Hematopoietic multipotent progenitor cell treated with erythropoietin and hydrocortisone succinate and interleukin-3 and kit ligand, for 15 days (in vitro differentiated cells): ENCODE measurements around the gene TOR2A.
A peak's percentile ranks its signal among the peaks of the same experiment; 100 is the strongest.

Experiments used
- DNase-seq: peaks from one replicate; pipeline ENCODE4 v3.0.0-alpha.2; 2015; ENCODE audit warnings: low spot score

The TOR2A gene

GRCh38 chr9:127720031-127720864, 14.8 kb downstream of the TOR2A start:
- no peak for DNase-seq

- no peak for DNase-seq
Measured at GRCh38 chr9:127717766-127718165, 17.3 kb downstream of the TOR2A start.

GRCh38 chr9:127716412-127716811, 18.7 kb downstream of the TOR2A start:
- DNase-seq, result no peak

GRCh38 chr9:127715470-127716337, 19.4 kb downstream of the TOR2A start, which contains the start of the genes PTRH1 and TTC16:
Gene PTRH1, minus strand, starts transcription at chr9:127715663. Its CDS starts 24 bp downstream, at chr9:127715639.
Gene TTC16, plus strand, starts transcription at chr9:127716079. Its CDS starts 67 bp downstream, at chr9:127716146.
- DNase-seq, result peak; percentile 98

GRCh38 chr9:127714951-127715469, 20.1 kb downstream of the TOR2A start:
- DNase-seq, result no peak

GRCh38 chr9:127714020-127714750, 20.9 kb downstream of the TOR2A start:
- no peak for DNase-seq

GRCh38 chr9:127712867-127713266, 22.2 kb downstream of the TOR2A start:
- DNase-seq, result no peak

GRCh38 chr9:127712371-127712770, 22.7 kb downstream of the TOR2A start:
- no peak for DNase-seq

- no peak for DNase-seq
Measured at GRCh38 chr9:127711831-127712274, 23.2 kb downstream of the TOR2A start.

GRCh38 chr9:127711226-127711701, 23.8 kb downstream of the TOR2A start:
- no peak for DNase-seq

GRCh38 chr9:127710204-127710783, 24.8 kb downstream of the TOR2A start:
- DNase-seq, result no peak

GRCh38 chr9:127708952-127709587, 26.0 kb downstream of the TOR2A start:
- DNase-seq, result no peak

- DNase-seq, result no peak
Measured at GRCh38 chr9:127707766-127708165, 27.3 kb downstream of the TOR2A start.

- DNase-seq, result no peak
Measured at GRCh38 chr9:127706836-127707241, 28.3 kb downstream of the TOR2A start, which contains the start of gene CFAP157. Gene CFAP157, plus strand, starts transcription at chr9:127706988. Its CDS starts 44 bp downstream, at chr9:127707032.

GRCh38 chr9:127705577-127706379, 29.3 kb downstream of the TOR2A start:
- DNase-seq, result no peak

- no peak for DNase-seq
Measured at GRCh38 chr9:127703289-127703946, 31.7 kb downstream of the TOR2A start.

- no peak for DNase-seq
Measured at GRCh38 chr9:127700594-127701255, 34.4 kb downstream of the TOR2A start.

- DNase-seq, result no peak
Measured at GRCh38 chr9:127700140-127700539, 35.0 kb downstream of the TOR2A start.
